ENCODE data around the gene TUBB2B.

DNA sequence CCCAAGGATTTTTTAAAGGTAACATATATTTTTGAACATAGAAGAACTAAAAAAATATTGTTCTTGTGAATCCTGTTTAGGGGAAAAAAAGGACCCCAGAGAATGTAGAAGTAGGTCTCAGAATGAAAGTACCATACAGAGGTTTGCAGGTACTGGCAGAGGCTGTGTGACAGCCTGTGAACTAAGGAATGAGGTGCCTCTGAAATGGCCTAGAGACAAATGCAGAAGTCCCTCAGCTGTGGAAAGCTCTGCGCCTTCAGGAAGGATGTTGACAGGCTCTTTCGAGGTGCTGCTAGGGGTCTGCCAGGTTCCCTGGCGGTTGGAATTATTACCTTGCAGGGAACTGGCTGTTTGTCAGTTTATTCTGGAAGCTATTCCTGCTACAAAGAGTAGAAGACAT is 8.6 kb upstream of the TUBB2B start:
- no peak for TF ChIP-seq RNF2 (IDR thresholded peaks at IDR 0.05; ENCODE audit: borderline replicate concordance, low read depth)
- TF ChIP-seq NR3C1 (IDR thresholded peaks at IDR 0.05): no peak
- TF ChIP-seq RAD21 (conservative IDR thresholded peaks at IDR 0.05 in 1 of 2, IDR thresholded peaks at IDR 0.05 in 1 of 2): no peak

Data from A549 (cell line).